A673 (cell line): Measurements from ENCODE around the gene BTBD9.

ENCODE experiments used
- EZH2 ChIP-seq: fragments of 200-600 bp; sonication (generic); IDR thresholded peaks from 2 replicates; pipeline ENCODE4 v1.6.1; 2017; ENCODE audit warnings: borderline replicate concordance, low read depth, mild to moderate bottlenecking, mixed read lengths, antibody characterized with exemption, low read length; ENCODE audit not compliant: poor library complexity, severe bottlenecking
- TF ChIP-seq, protein P1 (sequence below): fragments of 300-800, 200-600 bp; sonication (generic); conservative IDR thresholded peaks from 2 replicates; pipeline ENCODE4 v1.5.1; 2017; ENCODE audit warnings: low read depth, mild to moderate bottlenecking, antibody characterized with exemption, low read length, moderate library complexity, mixed read lengths

DNA sequence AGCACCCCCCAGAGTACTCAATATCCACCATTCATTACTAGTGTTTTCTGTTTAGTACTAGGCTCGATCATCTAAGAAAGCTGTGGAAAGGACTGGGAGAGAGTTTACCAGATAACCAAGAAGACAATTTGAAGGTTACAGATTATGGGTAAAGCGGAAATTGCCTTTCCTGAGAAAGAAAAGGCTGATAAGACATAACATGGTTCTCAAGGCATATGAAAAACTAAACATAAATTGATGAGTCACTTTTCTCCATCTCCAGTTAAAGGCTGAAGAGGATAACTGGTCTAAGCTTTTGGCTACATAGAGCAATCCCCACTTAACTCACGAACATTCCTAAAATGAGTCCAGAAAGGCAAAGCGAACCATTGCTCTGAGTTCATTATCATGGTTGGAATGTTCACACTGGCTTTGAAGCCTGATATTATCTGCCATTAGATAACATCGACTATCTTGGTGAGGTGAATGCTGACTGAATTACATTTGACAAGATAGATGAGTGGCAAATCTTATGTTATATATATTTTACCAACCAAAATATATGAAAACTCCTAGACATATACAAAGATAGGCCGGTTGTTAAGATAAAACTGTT lies 65.8 kb downstream of the BTBD9 start:
- TF ChIP-seq, protein P1, sequence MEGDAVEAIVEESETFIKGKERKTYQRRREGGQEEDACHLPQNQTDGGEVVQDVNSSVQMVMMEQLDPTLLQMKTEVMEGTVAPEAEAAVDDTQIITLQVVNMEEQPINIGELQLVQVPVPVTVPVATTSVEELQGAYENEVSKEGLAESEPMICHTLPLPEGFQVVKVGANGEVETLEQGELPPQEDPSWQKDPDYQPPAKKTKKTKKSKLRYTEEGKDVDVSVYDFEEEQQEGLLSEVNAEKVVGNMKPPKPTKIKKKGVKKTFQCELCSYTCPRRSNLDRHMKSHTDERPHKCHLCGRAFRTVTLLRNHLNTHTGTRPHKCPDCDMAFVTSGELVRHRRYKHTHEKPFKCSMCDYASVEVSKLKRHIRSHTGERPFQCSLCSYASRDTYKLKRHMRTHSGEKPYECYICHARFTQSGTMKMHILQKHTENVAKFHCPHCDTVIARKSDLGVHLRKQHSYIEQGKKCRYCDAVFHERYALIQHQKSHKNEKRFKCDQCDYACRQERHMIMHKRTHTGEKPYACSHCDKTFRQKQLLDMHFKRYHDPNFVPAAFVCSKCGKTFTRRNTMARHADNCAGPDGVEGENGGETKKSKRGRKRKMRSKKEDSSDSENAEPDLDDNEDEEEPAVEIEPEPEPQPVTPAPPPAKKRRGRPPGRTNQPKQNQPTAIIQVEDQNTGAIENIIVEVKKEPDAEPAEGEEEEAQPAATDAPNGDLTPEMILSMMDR: no peak
- no peak for TF ChIP-seq EZH2
